ENCODE data around the gene TNFRSF8. TPM values are rescaled to one million over a fixed set of nuclear protein-coding genes. Genes with fewer than 3 reads are reported as not detected.

Gene TNFRSF8
- total and polyA plus RNA-seq, 12 donors: 0.17 to 0.61 (median 0.42) TPM; not detected in 1

DNA sequence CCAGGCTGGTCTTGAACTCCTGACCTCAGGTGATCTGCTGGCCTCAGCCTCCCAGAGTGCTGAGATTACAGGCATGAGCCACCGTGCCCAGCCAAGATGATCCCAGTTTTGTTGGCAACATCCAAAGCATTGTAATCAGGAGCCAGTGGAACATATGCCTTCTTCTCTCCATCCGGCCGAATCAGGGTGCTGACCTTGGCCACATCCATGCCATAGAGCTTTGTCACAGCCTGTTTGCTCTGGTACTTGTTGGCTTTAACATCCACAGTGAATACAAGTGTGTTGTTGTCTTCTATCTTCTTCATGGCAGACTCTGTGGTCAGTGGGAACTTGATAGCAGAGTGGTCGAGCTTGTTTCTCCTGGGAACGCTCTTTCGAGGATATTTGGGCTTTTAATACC is 17.1 kb downstream of the TNFRSF8 start:
- TF ChIP-seq POLR2A (IDR thresholded peaks at IDR 0.05): no peak
- TF ChIP-seq, protein P1, sequence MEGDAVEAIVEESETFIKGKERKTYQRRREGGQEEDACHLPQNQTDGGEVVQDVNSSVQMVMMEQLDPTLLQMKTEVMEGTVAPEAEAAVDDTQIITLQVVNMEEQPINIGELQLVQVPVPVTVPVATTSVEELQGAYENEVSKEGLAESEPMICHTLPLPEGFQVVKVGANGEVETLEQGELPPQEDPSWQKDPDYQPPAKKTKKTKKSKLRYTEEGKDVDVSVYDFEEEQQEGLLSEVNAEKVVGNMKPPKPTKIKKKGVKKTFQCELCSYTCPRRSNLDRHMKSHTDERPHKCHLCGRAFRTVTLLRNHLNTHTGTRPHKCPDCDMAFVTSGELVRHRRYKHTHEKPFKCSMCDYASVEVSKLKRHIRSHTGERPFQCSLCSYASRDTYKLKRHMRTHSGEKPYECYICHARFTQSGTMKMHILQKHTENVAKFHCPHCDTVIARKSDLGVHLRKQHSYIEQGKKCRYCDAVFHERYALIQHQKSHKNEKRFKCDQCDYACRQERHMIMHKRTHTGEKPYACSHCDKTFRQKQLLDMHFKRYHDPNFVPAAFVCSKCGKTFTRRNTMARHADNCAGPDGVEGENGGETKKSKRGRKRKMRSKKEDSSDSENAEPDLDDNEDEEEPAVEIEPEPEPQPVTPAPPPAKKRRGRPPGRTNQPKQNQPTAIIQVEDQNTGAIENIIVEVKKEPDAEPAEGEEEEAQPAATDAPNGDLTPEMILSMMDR (IDR thresholded peaks at IDR 0.05): no peak
- Histone ChIP-seq H3K36me3 (replicated peaks in 1 of 2) (no peaks in the 10 kb centered on the region), H3K4me1 (replicated peaks in 1 of 2) (no peaks in the 10 kb centered on the region), H3K27ac (no peak overlapping the region), H3K4me3 (no peak overlapping the region), H3K27me3 (no peaks in the 10 kb centered on the region), H3K9me3 (replicated peaks in 1 of 3) (no peaks in the 10 kb centered on the region)
- 57 to 82% (median 58%) methylated on average over 6 of the region's 6 CpGs for WGBS, 4 donors
- intact Hi-C loops (cut with DNase I): no loop called here
- peak in 1 of 7 donors; percentile 25 for DNase-seq

DNA sequence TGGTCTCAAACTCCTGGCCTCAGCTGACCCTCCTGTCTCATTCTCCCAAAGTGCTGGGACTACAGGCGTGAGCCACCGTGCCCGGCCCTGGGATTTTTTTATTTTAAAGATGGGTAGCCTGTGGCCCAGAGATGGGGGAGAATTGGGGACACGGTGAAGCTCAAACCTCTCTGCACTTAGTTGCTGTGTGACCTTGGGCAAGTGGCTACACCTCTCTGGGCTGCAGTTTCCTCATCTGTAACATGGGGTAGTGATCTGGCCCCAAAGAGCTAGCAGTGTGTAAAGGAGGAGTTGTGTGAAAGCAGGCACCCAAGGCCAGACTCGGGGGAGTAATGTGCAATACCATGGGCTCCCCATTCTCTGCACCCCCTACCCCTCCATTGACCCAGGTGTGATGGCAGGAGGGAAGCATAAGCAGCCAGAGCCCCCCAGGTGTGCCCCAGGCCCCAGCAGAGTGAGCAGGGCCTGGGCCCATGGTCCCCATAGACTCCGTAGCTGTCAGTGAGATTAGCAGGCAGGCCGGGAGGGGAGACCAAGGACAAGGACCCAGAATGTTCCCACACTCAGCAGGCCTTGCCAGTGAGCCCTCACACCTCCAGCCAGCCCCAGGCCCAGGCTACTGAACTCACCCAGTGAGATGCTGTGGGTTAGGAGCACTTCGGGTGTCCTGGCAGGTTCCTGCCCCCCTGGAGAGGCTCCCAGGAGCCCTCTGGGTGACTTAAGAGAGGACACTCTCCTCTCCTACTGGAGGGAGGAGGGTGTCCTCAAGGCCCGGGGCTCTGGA is 17.9 kb downstream of the TNFRSF8 start:
- intact Hi-C loops (cut with DNase I): no loop called here
- TF ChIP-seq, protein P1 (IDR thresholded peaks at IDR 0.05): no peak
- no peak for TF ChIP-seq POLR2A (IDR thresholded peaks at IDR 0.05)
- 84 to 95% (median 91%) methylated on average over 6 to 9 of the region's 9 CpGs for WGBS, 4 donors
- no peak overlapping the region for H3K4me3 ChIP-seq
- H3K36me3 ChIP-seq (replicated peaks in 1 of 2): no peaks in the 10 kb centered on the region
- no peaks in the 10 kb centered on the region for H3K4me1 ChIP-seq (replicated peaks in 1 of 2)
- no peaks in the 10 kb centered on the region for H3K27me3 ChIP-seq
- no peak overlapping the region for H3K27ac ChIP-seq
- no peaks in the 10 kb centered on the region for H3K9me3 ChIP-seq (replicated peaks in 1 of 3)
- no peak for DNase-seq

DNA sequence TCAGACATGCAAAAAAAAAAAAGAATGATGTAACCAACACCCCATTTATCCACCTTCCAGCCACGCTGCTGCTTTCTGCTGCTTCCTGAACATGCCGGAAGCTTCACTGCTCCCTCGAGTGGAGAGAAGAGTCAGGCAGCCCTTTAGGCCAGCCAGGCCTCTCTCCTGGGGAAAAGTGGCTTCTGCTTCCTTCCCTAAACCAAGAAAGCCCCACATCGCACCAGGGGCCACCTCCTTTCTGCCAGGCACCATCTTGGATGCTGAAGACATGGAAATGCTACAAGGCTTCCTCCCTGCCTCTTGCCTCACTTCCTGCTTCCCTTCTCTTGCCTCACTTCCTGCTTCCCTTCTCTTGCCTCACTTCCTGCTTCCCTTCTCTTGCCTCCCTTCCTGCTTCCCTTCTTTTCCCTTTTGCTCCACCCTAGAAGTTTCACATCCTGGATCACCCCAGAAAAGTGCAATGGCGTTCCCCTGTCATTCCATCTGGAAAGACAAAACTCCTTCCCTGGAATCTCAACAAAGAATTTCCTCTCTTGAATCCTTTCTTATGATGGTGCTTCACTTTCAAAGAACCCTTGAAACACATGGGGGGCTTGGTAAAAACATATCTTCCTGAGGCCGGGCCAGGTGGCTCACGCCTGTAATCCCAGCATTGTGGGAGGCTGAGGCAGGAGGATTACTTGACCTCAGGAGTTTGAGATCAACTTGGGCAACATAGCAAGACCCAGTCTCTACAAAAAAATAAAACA is 18.7 kb downstream of the TNFRSF8 start:
- TF ChIP-seq POLR2A (IDR thresholded peaks at IDR 0.05): no peak
- TF ChIP-seq, protein P1 (IDR thresholded peaks at IDR 0.05): no peak
- no peaks in the 10 kb centered on the region for H3K36me3 ChIP-seq (replicated peaks in 1 of 2)
- no peak for DNase-seq
- no peaks in the 10 kb centered on the region for H3K9me3 ChIP-seq (replicated peaks in 1 of 3)
- 88 to 92% (median 89%) methylated on average over 7 of the region's 7 CpGs for WGBS, 4 donors
- H3K27ac ChIP-seq: no peak overlapping the region
- no peaks in the 10 kb centered on the region for H3K4me1 ChIP-seq (replicated peaks in 1 of 2)
- H3K27me3 ChIP-seq: no peaks in the 10 kb centered on the region
- intact Hi-C loops (cut with DNase I): no loop called here
- H3K4me3 ChIP-seq: no peak overlapping the region

DNA sequence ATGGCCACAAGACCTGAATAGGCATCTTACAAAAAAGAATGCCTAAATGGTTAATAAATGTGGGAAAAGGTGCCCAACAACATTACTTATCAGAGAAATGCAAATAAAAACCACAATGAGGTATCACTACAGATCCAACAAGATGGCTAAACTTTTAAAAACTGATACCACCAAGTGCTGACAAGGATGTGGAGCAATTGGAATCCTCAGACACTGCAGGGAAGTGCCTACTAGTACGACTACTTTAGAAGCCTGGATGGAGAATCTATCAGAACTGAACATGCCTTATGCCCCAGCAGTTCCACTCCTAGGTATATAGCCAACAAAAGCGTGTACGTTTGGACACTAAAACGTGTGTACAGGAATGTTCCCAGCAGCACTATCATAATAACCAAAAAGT is 19.9 kb downstream of the TNFRSF8 start:
- 79 to 94% (median 85%) methylated on average over 3 to 4 of the region's 4 CpGs for WGBS, 4 donors
- no peaks in the 10 kb centered on the region for H3K9me3 ChIP-seq (replicated peaks in 1 of 3)
- no peak overlapping the region for H3K4me3 ChIP-seq
- no peak overlapping the region for H3K27ac ChIP-seq
- no peaks in the 10 kb centered on the region for H3K36me3 ChIP-seq (replicated peaks in 1 of 2)
- TF ChIP-seq, protein P1 (IDR thresholded peaks at IDR 0.05): no peak
- no peak for TF ChIP-seq POLR2A (IDR thresholded peaks at IDR 0.05)
- H3K27me3 ChIP-seq: no peaks in the 10 kb centered on the region
- intact Hi-C loops (cut with DNase I): no loop called here
- H3K4me1 ChIP-seq (replicated peaks in 1 of 2): no peaks in the 10 kb centered on the region
- no peak for DNase-seq

Data from adrenal gland (tissue), 12 donors.